ENCODE results near the gene NR2F1. TPM values are rescaled to one million over a fixed set of nuclear protein-coding genes. Genes with fewer than 3 reads are reported as not detected.

NR2F1 gene
- total RNA-seq, 1 experiment from 2014 or later: not detected

DNA sequence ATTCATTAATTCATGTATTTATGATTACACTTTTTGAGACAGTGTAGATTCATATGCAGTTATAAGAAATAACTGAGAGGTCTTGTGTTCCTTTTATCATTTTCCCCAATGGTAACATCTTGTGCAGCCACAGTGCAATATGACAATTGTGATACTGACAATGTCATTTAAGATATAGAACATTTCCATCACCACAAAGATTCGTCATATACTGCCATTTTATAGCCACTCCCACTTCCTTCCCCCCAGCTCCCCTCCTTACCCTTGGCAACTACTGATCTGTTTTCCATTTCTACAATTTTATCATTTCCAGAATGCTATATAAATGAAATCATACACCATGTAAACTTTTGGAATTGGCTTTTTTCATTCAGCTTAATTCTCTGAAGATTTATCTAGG is 53.8 kb downstream of the NR2F1 start:
- H3K4me1 Mint-ChIP-seq: no peaks in the 10 kb centered on the region
- no peak overlapping the region for H3K4me2 ChIP-seq (ENCODE audit: insufficient read depth, insufficient read length, low read length)
- H4K91ac ChIP-seq (ENCODE audit: insufficient read length, low read depth, low read length): no peak overlapping the region
- TF ChIP-seq, protein P1, sequence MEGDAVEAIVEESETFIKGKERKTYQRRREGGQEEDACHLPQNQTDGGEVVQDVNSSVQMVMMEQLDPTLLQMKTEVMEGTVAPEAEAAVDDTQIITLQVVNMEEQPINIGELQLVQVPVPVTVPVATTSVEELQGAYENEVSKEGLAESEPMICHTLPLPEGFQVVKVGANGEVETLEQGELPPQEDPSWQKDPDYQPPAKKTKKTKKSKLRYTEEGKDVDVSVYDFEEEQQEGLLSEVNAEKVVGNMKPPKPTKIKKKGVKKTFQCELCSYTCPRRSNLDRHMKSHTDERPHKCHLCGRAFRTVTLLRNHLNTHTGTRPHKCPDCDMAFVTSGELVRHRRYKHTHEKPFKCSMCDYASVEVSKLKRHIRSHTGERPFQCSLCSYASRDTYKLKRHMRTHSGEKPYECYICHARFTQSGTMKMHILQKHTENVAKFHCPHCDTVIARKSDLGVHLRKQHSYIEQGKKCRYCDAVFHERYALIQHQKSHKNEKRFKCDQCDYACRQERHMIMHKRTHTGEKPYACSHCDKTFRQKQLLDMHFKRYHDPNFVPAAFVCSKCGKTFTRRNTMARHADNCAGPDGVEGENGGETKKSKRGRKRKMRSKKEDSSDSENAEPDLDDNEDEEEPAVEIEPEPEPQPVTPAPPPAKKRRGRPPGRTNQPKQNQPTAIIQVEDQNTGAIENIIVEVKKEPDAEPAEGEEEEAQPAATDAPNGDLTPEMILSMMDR (conservative IDR thresholded peaks at IDR 0.05): no peak
- no peak overlapping the region for H3K4ac ChIP-seq (ENCODE audit: low read depth, low read length)
- no peaks in the 10 kb centered on the region; the same call in 1 of the 2 replicates for H3K27me3 Mint-ChIP-seq (ENCODE audit: low read depth)
- no peaks in the 10 kb centered on the region for H3K79me1 ChIP-seq (ENCODE audit: insufficient read depth, low read depth, low read length, poor library complexity, severe bottlenecking)
- WGBS (ENCODE audit: extremely low coverage, insufficient read length, low lambda C conversion rate): no CpG with 5 or more reads among the region's 1 CpG
- no peak overlapping the region for H3K14ac ChIP-seq (ENCODE audit: insufficient read depth, low read length)
- no peaks in the 10 kb centered on the region for H3K9me3 Mint-ChIP-seq
- no peak overlapping the region for H2AK5ac ChIP-seq (ENCODE audit: insufficient read length, low read length)
- H2BK20ac ChIP-seq (ENCODE audit: low read depth, low read length, poor library complexity, severe bottlenecking): no peak overlapping the region
- no peak overlapping the region for H3K23ac ChIP-seq (ENCODE audit: insufficient read length, low read depth, low read length)
- H2AFZ ChIP-seq (ENCODE audit: low read length): no peak overlapping the region
- H4K8ac ChIP-seq (replicated peaks; ENCODE audit: insufficient read length, low read depth, low read length): no peak overlapping the region
- H2BK12ac ChIP-seq (ENCODE audit: insufficient read length, low read depth, low read length): no peak overlapping the region
- no peaks in the 10 kb centered on the region for H3K36me3 Mint-ChIP-seq (ENCODE audit: insufficient read depth in 1 of 3, low read depth in 3 of 3)
- no peak overlapping the region for H3K27ac ChIP-seq (ENCODE audit: insufficient read length, low read depth, low read length)
- H3K27ac Mint-ChIP-seq: no peak overlapping the region
- H3T11ph ChIP-seq (ENCODE audit: low read length): no peak overlapping the region
- H2BK120ac ChIP-seq (ENCODE audit: low read depth, low read length, poor library complexity, severe bottlenecking): no peak overlapping the region
- no peaks in the 10 kb centered on the region for H3K23me2 ChIP-seq (ENCODE audit: insufficient read length, low read depth, low read length, poor library complexity, severe bottlenecking)
- H3K56ac ChIP-seq (ENCODE audit: insufficient read length, low read depth, low read length): no peak overlapping the region
- no peak overlapping the region for H4K5ac ChIP-seq (ENCODE audit: insufficient read length, low read depth, low read length)
- no peak for DNase-seq
- no peaks in the 10 kb centered on the region for H3K79me2 ChIP-seq (ENCODE audit: insufficient read depth, low read length)
- no peak overlapping the region for H2BK15ac ChIP-seq (ENCODE audit: low read depth, low read length)
- no peaks in the 10 kb centered on the region for H4K20me1 ChIP-seq (ENCODE audit: control insufficient read depth, insufficient read depth, insufficient read length)
- no peaks in the 10 kb centered on the region for H3K4me1 ChIP-seq (ENCODE audit: insufficient read depth, low read length)
- H3K9ac ChIP-seq (ENCODE audit: extremely low read depth, insufficient read length, low read length): no peak overlapping the region
- no peaks in the 10 kb centered on the region for H3K9me3 ChIP-seq (ENCODE audit: control insufficient read depth, low read depth, low read length)
- H2BK5ac ChIP-seq (ENCODE audit: insufficient read length, low read length): no peak overlapping the region
- no peaks in the 10 kb centered on the region for H3K27me3 ChIP-seq (ENCODE audit: insufficient read depth, low read length)
- H3K4me3 Mint-ChIP-seq: no peak overlapping the region
- no peak overlapping the region for H3K18ac ChIP-seq (ENCODE audit: insufficient read length, low read depth, low read length)
